ENCODE results near the gene CHIT1.

- no peak for TF ChIP-seq CTCF (IDR thresholded peaks at IDR 0.05)
- no peak for TF ChIP-seq POLR2AphosphoS5 (IDR thresholded peaks at IDR 0.05; ENCODE audit: low read depth, low read length)
Measured at GRCh38 chr1:203186446-203187303, 42.8 kb downstream of the CHIT1 start, which contains the start of gene CHI3L1.

Data from Panc1 (cell line).